ENCODE results near the gene ZBP1.
"Not testable (repeated sequence)": the region's sequence is repeated elsewhere in the genome, so short reads cannot be mapped to it uniquely, and the experiment has no call there.

Gene ZBP1

GRCh38 chr20:57638895-57639236 is 18.6 kb upstream of the ZBP1 start:
- DNase-seq (ENCODE audit: low spot score), result no peak

GRCh38 chr20:57638173-57638894 is 18.1 kb upstream of the ZBP1 start:
- DNase-seq (ENCODE audit: low spot score), result no peak

GRCh38 chr20:57633945-57634491 is 13.8 kb upstream of the ZBP1 start:
- no peak for DNase-seq (ENCODE audit: low spot score)

GRCh38 chr20:57632286-57632685 is 12.1 kb upstream of the ZBP1 start:
- DNase-seq (ENCODE audit: low spot score), result no peak

GRCh38 chr20:57630061-57630460 is 9.8 kb upstream of the ZBP1 start:
- DNase-seq (ENCODE audit: low spot score), result no peak

GRCh38 chr20:57629491-57629901 is 9.3 kb upstream of the ZBP1 start:
- DNase-seq (ENCODE audit: low spot score), result not testable (repeated sequence)

GRCh38 chr20:57628962-57629308 is 8.7 kb upstream of the ZBP1 start:
- DNase-seq (ENCODE audit: low spot score), result not testable (repeated sequence)

GRCh38 chr20:57628047-57628961 is 8.1 kb upstream of the ZBP1 start:
- peak; percentile 81 for DNase-seq (ENCODE audit: low spot score)

- DNase-seq (ENCODE audit: low spot score), result no peak
Observed at GRCh38 chr20:57627339-57627738, 7.1 kb upstream of the ZBP1 start.

- DNase-seq (ENCODE audit: low spot score), result no peak
Observed at GRCh38 chr20:57625978-57626377, 5.8 kb upstream of the ZBP1 start.

- DNase-seq (ENCODE audit: low spot score), result no peak
Observed at GRCh38 chr20:57625181-57625958, 5.1 kb upstream of the ZBP1 start.

- DNase-seq (ENCODE audit: low spot score), result no peak
Observed at GRCh38 chr20:57624124-57624523, 3.9 kb upstream of the ZBP1 start.

GRCh38 chr20:57622579-57623381 is 2.6 kb upstream of the ZBP1 start:
- peak; percentile 37 for DNase-seq (ENCODE audit: low spot score)

GRCh38 chr20:57622201-57622570 is 2.0 kb upstream of the ZBP1 start:
- DNase-seq (ENCODE audit: low spot score), result no peak

- no peak for DNase-seq (ENCODE audit: low spot score)
Observed at GRCh38 chr20:57621421-57622200, 1.4 kb upstream of the ZBP1 start.

- no peak for DNase-seq (ENCODE audit: low spot score)
Observed at GRCh38 chr20:57620999-57621398, 773 bp upstream of the ZBP1 start.

GRCh38 chr20:57619051-57619831 is 985 bp downstream of the ZBP1 start:
- DNase-seq (ENCODE audit: low spot score), result no peak

GRCh38 chr20:57618764-57619050 is 1.5 kb downstream of the ZBP1 start:
- no peak for DNase-seq (ENCODE audit: low spot score)

GRCh38 chr20:57618091-57618763 is 2.0 kb downstream of the ZBP1 start:
- peak; percentile 28 for DNase-seq (ENCODE audit: low spot score)

Data from kidney capillary endothelial cell (primary cell).